ENCODE results near the gene AGRP. TPM values are rescaled to one million over a fixed set of nuclear protein-coding genes. Genes with fewer than 3 reads are reported as not detected.

The AGRP gene
- total and polyA plus RNA-seq, 8 donors: 0.23 TPM; not detected in 7

DNA sequence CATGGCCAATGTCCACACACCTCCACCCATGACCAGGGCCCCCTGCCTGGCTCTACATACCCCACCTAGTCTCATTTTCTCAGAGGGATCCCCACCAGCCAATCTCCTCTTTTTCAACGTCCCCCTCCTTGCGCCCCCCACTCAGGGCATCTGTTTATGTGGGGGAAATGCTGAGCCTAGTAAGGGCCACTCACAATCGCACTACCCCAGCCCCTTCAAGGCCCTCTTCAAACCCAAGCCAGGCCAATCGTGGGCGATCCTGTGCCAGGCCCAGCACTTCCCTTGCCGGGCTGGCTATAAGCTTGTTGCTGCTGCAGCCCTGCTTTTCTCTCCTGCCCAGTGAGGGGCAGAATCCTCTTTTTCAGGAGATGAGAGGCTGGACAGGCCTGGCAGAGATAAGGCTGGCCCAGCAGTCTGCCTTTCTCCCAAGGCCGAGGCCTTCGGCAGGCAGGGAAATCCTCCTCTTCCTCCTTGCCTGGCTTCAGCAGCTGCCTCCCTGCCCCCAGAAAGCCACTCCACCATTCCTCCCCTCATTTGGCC, 36.3 kb downstream of the AGRP start:
- no peaks in the 10 kb centered on the region for H3K9me3 ChIP-seq
- TF ChIP-seq, protein P1, sequence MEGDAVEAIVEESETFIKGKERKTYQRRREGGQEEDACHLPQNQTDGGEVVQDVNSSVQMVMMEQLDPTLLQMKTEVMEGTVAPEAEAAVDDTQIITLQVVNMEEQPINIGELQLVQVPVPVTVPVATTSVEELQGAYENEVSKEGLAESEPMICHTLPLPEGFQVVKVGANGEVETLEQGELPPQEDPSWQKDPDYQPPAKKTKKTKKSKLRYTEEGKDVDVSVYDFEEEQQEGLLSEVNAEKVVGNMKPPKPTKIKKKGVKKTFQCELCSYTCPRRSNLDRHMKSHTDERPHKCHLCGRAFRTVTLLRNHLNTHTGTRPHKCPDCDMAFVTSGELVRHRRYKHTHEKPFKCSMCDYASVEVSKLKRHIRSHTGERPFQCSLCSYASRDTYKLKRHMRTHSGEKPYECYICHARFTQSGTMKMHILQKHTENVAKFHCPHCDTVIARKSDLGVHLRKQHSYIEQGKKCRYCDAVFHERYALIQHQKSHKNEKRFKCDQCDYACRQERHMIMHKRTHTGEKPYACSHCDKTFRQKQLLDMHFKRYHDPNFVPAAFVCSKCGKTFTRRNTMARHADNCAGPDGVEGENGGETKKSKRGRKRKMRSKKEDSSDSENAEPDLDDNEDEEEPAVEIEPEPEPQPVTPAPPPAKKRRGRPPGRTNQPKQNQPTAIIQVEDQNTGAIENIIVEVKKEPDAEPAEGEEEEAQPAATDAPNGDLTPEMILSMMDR (IDR thresholded peaks at IDR 0.05): no peak
- WGBS, 2 donors: 66 to 68% methylated on average over 8 of the region's 8 CpGs
- H3K27me3 ChIP-seq: no peaks in the 10 kb centered on the region
- intact Hi-C loops (cut with DNase I): no loop called here
- H3K4me1 ChIP-seq: peaks cover 50 to 56% (median 54%) of the 10 kb centered on the region in 3 donors
- DNase-seq (no peak), ATAC-seq (no peak), FAIRE-seq (no peak)
- H3K4me3 ChIP-seq: no peak overlapping the region
- H3K27ac ChIP-seq: peak overlapping the region in 1 of 4 donors; percentile 6
- peaks cover 0 to 4% (median 0%) of the 10 kb centered on the region in 3 donors for H3K36me3 ChIP-seq

DNA sequence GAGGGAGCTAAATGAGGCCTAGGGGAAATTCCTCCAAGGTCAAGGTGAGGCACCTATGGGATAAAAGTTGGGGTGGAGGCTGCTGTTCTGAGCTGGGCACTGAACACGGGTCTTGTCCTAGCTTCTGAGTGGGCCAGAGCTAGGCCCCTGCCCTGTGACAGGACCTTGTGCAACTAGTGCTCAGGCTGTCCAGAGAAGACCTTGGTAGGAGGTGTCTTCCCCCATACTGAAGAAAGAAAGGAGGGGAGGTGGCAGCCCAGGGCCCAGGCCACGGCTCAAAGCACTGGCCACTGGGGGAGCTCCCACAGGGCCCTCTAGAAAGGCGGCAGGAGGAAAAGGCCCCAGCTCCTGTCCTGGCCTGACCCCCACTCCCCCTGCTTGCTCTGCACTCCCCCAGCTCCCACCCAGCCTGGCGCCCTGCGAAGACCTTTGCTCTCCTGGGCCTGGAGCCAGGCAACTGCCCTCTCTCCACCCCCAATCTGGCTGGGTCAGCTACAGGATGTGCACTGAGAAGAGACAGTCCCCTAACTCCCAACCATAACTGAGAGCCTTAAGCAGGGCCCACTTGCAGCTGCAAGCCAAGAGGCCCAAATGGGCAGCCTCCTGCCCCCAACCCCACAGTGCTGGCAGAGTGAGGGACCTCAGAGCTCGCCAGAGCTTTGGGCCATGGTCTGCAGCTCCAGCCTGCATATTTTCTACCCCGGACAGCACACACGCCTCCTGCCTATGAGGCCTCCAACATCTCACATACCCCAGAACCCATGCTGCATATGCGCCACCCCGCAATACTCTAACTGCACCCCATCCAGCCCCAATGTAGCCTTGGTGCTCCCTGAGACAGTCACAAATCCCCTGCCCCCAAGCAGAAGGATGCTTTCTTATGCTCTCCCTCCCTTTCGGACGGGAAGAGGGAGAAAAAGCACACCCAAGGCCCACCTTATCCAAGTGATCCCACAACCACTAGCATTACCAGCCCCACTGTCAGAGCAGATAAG, 37.1 kb downstream of the AGRP start:
- Histone ChIP-seq H3K36me3 (peaks cover 0 to 4% (median 0%) of the 10 kb centered on the region in 3 donors), H3K4me1 (peaks cover 50 to 56% (median 53%) of the 10 kb centered on the region in 3 donors), H3K4me3 (no peak overlapping the region), H3K9me3 (no peaks in the 10 kb centered on the region), H3K27ac (peak overlapping the region in 2 of 4 donors; percentile 6 to 41), H3K27me3 (no peaks in the 10 kb centered on the region)
- ATAC-seq: peak in 3 of 4 donors; percentile 17 to 54 (median 22)
- TF ChIP-seq, protein P1 (IDR thresholded peaks at IDR 0.05): no peak
- intact Hi-C loops (cut with DNase I): no loop called here
- no peak for FAIRE-seq
- peak in 4 of 6 donors; percentile 64 to 81 (median 69) for DNase-seq
- WGBS, 2 donors: 54 to 60% methylated on average over 12 of the region's 12 CpGs

DNA sequence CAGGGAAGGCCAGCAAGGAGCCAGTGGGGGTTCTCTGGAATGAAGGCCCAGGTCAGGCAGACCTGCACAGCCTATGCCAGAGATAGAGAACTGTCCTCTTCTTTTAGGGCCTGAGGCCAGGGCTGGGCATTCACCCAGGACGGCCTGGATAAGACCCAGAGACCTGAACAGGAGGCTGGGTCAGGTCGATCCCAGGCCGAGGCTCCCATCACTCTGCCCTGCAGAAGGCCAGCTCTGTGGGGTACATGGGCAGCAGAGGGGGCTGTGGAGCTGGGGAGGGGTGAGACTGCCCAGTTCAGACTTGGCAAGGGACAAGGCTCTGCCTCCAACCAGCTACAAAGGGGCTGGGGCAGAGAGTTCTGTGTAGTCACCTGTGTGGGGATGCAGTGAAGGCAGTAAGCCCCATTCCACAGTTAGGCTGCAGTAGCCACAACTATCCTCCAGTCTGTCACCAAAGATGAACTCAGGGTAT, 37.9 kb downstream of the AGRP start:
- no peak overlapping the region for H3K4me3 ChIP-seq
- TF ChIP-seq, protein P1 (IDR thresholded peaks at IDR 0.05): no peak
- intact Hi-C loops (cut with DNase I): no loop called here
- H3K4me1 ChIP-seq: peaks cover 50 to 52% (median 52%) of the 10 kb centered on the region in 3 donors
- WGBS, 2 donors: 15 to 22% methylated on average over 3 of the region's 3 CpGs
- H3K9me3 ChIP-seq: no peaks in the 10 kb centered on the region
- peaks cover 0 to 2% (median 0%) of the 10 kb centered on the region in 3 donors for H3K36me3 ChIP-seq
- H3K27ac ChIP-seq: peak overlapping the region in 1 of 4 donors; percentile 41
- ATAC-seq: peak in 1 of 4 donors; percentile 0
- peak in 2 of 6 donors; percentile 63 to 69 for DNase-seq
- H3K27me3 ChIP-seq: no peaks in the 10 kb centered on the region
- no peak for FAIRE-seq

DNA sequence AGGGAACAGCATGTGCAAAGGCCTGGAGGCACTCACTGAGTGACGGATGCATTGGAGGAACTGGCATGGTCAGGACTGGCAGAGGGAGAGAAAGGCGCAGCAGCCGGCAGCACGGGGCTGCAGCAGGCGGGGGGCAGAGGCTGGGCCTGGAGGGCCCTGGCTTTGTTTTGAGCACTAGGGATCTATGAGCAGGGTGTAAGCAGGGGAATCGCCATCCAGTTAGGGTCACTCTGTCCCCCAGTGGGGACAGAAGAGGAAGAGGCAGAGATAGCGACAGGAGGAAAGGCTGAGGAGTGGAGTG, 38.3 kb downstream of the AGRP start:
- DNase-seq: peak in 1 of 6 donors; percentile 59
- FAIRE-seq: no peak
- Histone ChIP-seq H3K36me3 (no peaks in the 10 kb centered on the region), H3K4me1 (peaks cover 50 to 52% (median 52%) of the 10 kb centered on the region in 3 donors), H3K27ac (peak overlapping the region in 1 of 4 donors; percentile 41), H3K27me3 (no peaks in the 10 kb centered on the region), H3K9me3 (no peaks in the 10 kb centered on the region), H3K4me3 (no peak overlapping the region)
- no peak for ATAC-seq
- 91 to 93% methylated on average over 7 of the region's 7 CpGs for WGBS, 2 donors
- intact Hi-C loops (cut with DNase I): no loop called here
- TF ChIP-seq, protein P1 (IDR thresholded peaks at IDR 0.05): no peak

Data from pancreas (tissue), 10 donors.